Measurements from ENCODE around the gene DHX58.

GRCh38 chr17:42122371-42123303 is 10.1 kb upstream of the DHX58 start, which contains the start of gene HSPB9:
- TF ChIP-seq, protein P1, sequence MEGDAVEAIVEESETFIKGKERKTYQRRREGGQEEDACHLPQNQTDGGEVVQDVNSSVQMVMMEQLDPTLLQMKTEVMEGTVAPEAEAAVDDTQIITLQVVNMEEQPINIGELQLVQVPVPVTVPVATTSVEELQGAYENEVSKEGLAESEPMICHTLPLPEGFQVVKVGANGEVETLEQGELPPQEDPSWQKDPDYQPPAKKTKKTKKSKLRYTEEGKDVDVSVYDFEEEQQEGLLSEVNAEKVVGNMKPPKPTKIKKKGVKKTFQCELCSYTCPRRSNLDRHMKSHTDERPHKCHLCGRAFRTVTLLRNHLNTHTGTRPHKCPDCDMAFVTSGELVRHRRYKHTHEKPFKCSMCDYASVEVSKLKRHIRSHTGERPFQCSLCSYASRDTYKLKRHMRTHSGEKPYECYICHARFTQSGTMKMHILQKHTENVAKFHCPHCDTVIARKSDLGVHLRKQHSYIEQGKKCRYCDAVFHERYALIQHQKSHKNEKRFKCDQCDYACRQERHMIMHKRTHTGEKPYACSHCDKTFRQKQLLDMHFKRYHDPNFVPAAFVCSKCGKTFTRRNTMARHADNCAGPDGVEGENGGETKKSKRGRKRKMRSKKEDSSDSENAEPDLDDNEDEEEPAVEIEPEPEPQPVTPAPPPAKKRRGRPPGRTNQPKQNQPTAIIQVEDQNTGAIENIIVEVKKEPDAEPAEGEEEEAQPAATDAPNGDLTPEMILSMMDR (IDR thresholded peaks at IDR 0.05): no peak
- TF ChIP-seq ZFX (IDR thresholded peaks at IDR 0.05; ENCODE audit: borderline replicate concordance): no peak

All from 22Rv1 (cell line).